Vagina (tissue), 2 donors: ENCODE measurements around the gene COQ3.

ENCODE experiments used
- POLR2A ChIP-seq, 2 donors: fragments of 450-650 bp; IDR thresholded peaks; one replicate each; pipeline ENCODE4 v1.6.1; 2017; ENCODE audit warnings: antibody characterized with exemption in 2 of 2, mild to moderate bottlenecking in 2 of 2, moderate library complexity in 2 of 2
- POLR2AphosphoS5 ChIP-seq, 2 donors: sonication (generic); formaldehyde crosslinking; IDR thresholded peaks; one replicate each; pipeline ENCODE4 v1.9.0; 2017; ENCODE audit warnings: antibody characterized with exemption in 2 of 2, mild to moderate bottlenecking in 2 of 2, low read depth in 1 of 2; ENCODE audit not compliant: insufficient read depth in 1 of 2
- TF ChIP-seq, protein P1 (sequence below), 3 experiments: fragments of 450-650 bp in 2 of 3; fragments of 200-600 bp in 1 of 3; sonication (generic) in 1 of 3; IDR thresholded peaks; one replicate each; pipeline ENCODE4 v1.5.1; 2017 to 2019; ENCODE audit warnings: antibody characterized with exemption in 3 of 3, mild to moderate bottlenecking in 2 of 3, moderate library complexity in 2 of 3

DNA sequence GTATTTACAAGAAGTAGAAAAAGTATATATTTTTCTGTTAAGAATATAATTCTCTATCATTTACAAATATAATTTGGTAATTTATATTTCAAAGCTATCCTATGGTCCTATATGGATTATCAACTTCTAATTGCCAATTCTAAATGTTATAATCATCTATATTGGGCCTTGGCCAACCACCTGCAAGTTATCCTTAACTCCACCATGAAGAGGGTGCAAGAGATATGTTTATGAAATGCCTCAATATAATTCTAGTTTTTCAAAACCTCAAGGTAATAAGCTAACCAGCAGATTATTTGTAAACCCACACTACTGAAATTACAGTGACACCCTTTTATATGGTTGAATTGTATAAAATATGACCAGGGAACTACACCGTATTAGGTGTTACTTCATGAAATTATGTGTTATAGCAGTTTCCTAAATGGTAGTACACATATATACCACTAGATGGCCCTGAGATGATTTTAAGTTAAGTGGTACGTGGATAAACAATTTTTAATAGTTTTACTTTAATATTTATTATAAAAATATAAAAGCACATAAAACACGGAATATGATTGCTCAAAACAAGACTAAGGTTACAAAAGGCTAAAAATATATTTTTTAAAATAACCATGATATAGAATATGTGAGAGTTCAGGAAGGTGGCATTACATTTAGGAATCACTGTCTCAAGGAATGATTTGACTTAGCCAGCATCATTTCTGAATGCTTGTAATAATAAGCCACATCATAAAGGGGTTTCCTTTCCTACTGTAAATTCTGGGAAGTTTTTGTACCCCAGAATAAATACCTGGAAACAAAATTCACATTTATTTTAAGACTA, 40.9 kb upstream of the COQ3 start:
- TF ChIP-seq, protein P1, sequence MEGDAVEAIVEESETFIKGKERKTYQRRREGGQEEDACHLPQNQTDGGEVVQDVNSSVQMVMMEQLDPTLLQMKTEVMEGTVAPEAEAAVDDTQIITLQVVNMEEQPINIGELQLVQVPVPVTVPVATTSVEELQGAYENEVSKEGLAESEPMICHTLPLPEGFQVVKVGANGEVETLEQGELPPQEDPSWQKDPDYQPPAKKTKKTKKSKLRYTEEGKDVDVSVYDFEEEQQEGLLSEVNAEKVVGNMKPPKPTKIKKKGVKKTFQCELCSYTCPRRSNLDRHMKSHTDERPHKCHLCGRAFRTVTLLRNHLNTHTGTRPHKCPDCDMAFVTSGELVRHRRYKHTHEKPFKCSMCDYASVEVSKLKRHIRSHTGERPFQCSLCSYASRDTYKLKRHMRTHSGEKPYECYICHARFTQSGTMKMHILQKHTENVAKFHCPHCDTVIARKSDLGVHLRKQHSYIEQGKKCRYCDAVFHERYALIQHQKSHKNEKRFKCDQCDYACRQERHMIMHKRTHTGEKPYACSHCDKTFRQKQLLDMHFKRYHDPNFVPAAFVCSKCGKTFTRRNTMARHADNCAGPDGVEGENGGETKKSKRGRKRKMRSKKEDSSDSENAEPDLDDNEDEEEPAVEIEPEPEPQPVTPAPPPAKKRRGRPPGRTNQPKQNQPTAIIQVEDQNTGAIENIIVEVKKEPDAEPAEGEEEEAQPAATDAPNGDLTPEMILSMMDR (IDR thresholded peaks at IDR 0.05) = peak in 2 of 3 experiments; percentile 33 to 39
- TF ChIP-seq POLR2A (IDR thresholded peaks at IDR 0.05) (no peak), POLR2AphosphoS5 (IDR thresholded peaks at IDR 0.05; ENCODE audit: insufficient read depth in 1 of 2, low read depth in 1 of 2) (no peak)
